Endodermal cell (in vitro differentiated cells): ENCODE results near the gene PIAS2. TPM values are rescaled to one million over a fixed set of nuclear protein-coding genes. Genes with fewer than 3 reads are reported as not detected.
"Not testable (repeated sequence)": the region's sequence is repeated elsewhere in the genome, so short reads cannot be mapped to it uniquely, and the experiment has no call there.

ENCODE experiments used
- DNase-seq: peaks from one replicate; pipeline ENCODE4 v3.0.0-alpha.2; 2017
- H3K27ac ChIP-seq: 2 replicates; pipeline ENCODE4 v1.5.1; 2013; ENCODE audit warnings: mild to moderate bottlenecking, low read depth, low read length, moderate library complexity
- H3K27me3 ChIP-seq: 2 replicates; pipeline ENCODE4 v1.6.1; 2013; ENCODE audit warnings: mild to moderate bottlenecking, low read length, moderate library complexity; ENCODE audit not compliant: insufficient read depth, control insufficient read depth, poor library complexity, severe bottlenecking
- H3K36me3 ChIP-seq: 2 replicates; pipeline ENCODE4 v1.7.0; 2013; ENCODE audit warnings: mild to moderate bottlenecking, low read length, moderate library complexity; ENCODE audit not compliant: control insufficient read depth, insufficient read depth
- H3K4me1 ChIP-seq: one replicate; pipeline ENCODE4 v1.7.0; 2013; ENCODE audit warnings: low read length; ENCODE audit not compliant: control insufficient read depth, insufficient read depth
- H3K4me3 ChIP-seq: 2 replicates; pipeline ENCODE4 v1.5.1; 2013; ENCODE audit warnings: mild to moderate bottlenecking, low read length, moderate library complexity
- H3K9ac ChIP-seq: 2 replicates; pipeline ENCODE4 v1.6.1; 2013; ENCODE audit warnings: mild to moderate bottlenecking, low read length, moderate library complexity; ENCODE audit not compliant: poor library complexity, severe bottlenecking; ENCODE audit errors: extremely low read depth
- H3K9me3 ChIP-seq: 2 replicates; pipeline ENCODE4 v1.6.1; 2013; ENCODE audit warnings: mild to moderate bottlenecking, low read length, moderate library complexity; ENCODE audit not compliant: control insufficient read depth
- H3K27ac Mint-ChIP-seq: 2 replicates; pipeline ENCODE4 v1.8.0; 2020; ENCODE audit warnings: mixed read lengths
- H3K27me3 Mint-ChIP-seq: 2 replicates; pipeline ENCODE4 v1.8.0; 2021; ENCODE audit warnings: mild to moderate bottlenecking, mixed read lengths; ENCODE audit not compliant: insufficient read depth
- H3K36me3 Mint-ChIP-seq: 2 replicates; pipeline ENCODE4 v1.8.0; 2020; ENCODE audit warnings: low read depth, mixed read lengths
- H3K4me1 Mint-ChIP-seq: 2 replicates; pipeline ENCODE4 v1.8.0; 2020; ENCODE audit warnings: mixed read lengths
- H3K4me3 Mint-ChIP-seq: 2 replicates; pipeline ENCODE4 v1.8.0; 2020; ENCODE audit warnings: mild to moderate bottlenecking, moderate library complexity, mixed read lengths
- H3K9me3 Mint-ChIP-seq: 2 replicates; pipeline ENCODE4 v1.8.0; 2020; ENCODE audit warnings: mild to moderate bottlenecking, mixed read lengths
- CTCF ChIP-seq: fragments of 200-600 bp; sonication (generic); conservative IDR thresholded peaks from 2 replicates; pipeline ENCODE4 v1.5.0; 2021; ENCODE audit warnings: antibody characterized with exemption, mild to moderate bottlenecking
- WGBS, 2 experiments: methylation state at CpG; one replicate each; pipeline versions ENCODE4 v1.1.5 to v1.1.7; 2013; ENCODE audit warnings: missing lambda C conversion rate in 2 of 2, mixed read lengths in 1 of 2; ENCODE audit not compliant: insufficient coverage in 1 of 2, insufficient read length in 1 of 2; 5-methylcytosine and 5-hydroxymethylcytosine counted together
- long read RNA-seq, 4 experiments: library from polyadenylated mRNA in 2 of 4; library from RNA in 1 of 4; library from capped mRNA in 1 of 4; stranded (forward) in 3 of 4; unstranded in 1 of 4; transcript quantifications; one replicate each; pipeline ENCODE4 v2.0.0, GENCODE V29; 2020 to 2021; ENCODE audit warnings: inconsistent platforms in 1 of 4
- polyA plus RNA-seq, 2 experiments: library from polyadenylated mRNA; stranded (reverse); fragments of 50-300 nt; gene quantifications; one replicate each; pipeline ENCODE4 v1.2.3, GENCODE V29; 2013
- total RNA-seq, 2 donors: library from RNA; stranded (reverse); fragmentation: NEBNext Ultra II Directional in 1 of 2; extraction: Animal tissue kit (Norgen Biotek cat#: 25700) in 1 of 2; gene quantifications; 2 replicates in 1 of 2; 3 replicates in 1 of 2; pipeline ENCODE4 v1.2.1, GENCODE V29; 2021

The PIAS2 gene, protein sequence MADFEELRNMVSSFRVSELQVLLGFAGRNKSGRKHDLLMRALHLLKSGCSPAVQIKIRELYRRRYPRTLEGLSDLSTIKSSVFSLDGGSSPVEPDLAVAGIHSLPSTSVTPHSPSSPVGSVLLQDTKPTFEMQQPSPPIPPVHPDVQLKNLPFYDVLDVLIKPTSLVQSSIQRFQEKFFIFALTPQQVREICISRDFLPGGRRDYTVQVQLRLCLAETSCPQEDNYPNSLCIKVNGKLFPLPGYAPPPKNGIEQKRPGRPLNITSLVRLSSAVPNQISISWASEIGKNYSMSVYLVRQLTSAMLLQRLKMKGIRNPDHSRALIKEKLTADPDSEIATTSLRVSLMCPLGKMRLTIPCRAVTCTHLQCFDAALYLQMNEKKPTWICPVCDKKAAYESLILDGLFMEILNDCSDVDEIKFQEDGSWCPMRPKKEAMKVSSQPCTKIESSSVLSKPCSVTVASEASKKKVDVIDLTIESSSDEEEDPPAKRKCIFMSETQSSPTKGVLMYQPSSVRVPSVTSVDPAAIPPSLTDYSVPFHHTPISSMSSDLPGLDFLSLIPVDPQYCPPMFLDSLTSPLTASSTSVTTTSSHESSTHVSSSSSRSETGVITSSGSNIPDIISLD
- 10 to 100 TPM; 34.8 to 52.0 TPM for total RNA-seq
- polyA plus RNA-seq (2013, experiment 1 of 2), result 23.4 TPM
- polyA plus RNA-seq (2013, experiment 2 of 2), result 19.3 TPM
- long read RNA-seq, experiment 1, full-length matches to known transcripts, result 4 of 16 reads
- long read RNA-seq, experiment 1, partial matches to known transcripts, result 4 of 16 reads
- long read RNA-seq, experiment 1, other reads (novel, unspliced or antisense), result 8 of 16 reads
- long read RNA-seq, experiment 2, full-length matches to known transcripts, result 61 of 101 reads
- long read RNA-seq, experiment 2, partial matches to known transcripts, result 8 of 101 reads
- long read RNA-seq, experiment 2, other reads (novel, unspliced or antisense), result 32 of 101 reads
- long read RNA-seq, experiment 3, full-length matches to known transcripts, result 42 of 64 reads
- long read RNA-seq, experiment 3, partial matches to known transcripts, result 7 of 64 reads
- long read RNA-seq, experiment 3, other reads (novel, unspliced or antisense), result 15 of 64 reads
- long read RNA-seq, experiment 4, full-length matches to known transcripts, result 12 of 19 reads
- long read RNA-seq, experiment 4, partial matches to known transcripts, result 4 of 19 reads
- long read RNA-seq, experiment 4, other reads (novel, unspliced or antisense), result 3 of 19 reads

- H3K4me1 Mint-ChIP-seq, result peaks cover 47% of the 10 kb centered on the region
These were observed at the start of gene PIAS2, which contains the start of gene KATNAL2 for GRCh38 chr18:46917108-46917802. Gene PIAS2, minus strand, starts transcription at chr18:46917507. Its CDS starts 162 bp downstream, at chr18:46917345. Gene KATNAL2, plus strand, starts transcription at chr18:46917602. Its CDS starts 29,271 bp downstream, at chr18:46946873.

DNA sequence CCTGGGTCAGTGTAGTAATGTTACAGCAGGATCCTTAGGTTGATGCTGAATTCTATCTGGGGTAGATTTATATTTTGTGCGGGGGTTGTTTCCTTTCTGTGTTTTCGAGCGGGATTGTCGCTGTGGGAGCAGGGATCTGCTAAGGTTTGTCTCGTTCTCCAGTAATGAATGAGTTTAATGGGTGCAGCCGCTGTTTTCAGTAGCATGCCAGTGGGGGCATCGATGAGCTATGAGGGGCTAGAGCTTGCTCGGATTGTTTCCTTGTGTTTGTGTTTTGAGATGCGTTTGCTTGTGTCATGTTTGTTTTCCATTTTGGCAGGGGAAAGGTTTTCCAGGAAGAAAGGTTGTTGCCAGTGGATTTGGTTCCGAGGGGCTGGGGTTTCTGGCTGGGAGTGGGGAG, 49.0 kb upstream of the PIAS2 start:
- no CpG with 5 or more reads among the region's 10 CpGs for WGBS, 2 experiments
- not testable (repeated sequence) for DNase-seq, H3K27me3 Mint-ChIP-seq, H3K27me3 ChIP-seq, H3K27ac Mint-ChIP-seq, H3K36me3 ChIP-seq, H3K4me1 Mint-ChIP-seq, H3K9ac ChIP-seq, H3K4me3 Mint-ChIP-seq, H3K9me3 ChIP-seq, H3K36me3 Mint-ChIP-seq, H3K4me1 ChIP-seq, H3K27ac ChIP-seq, H3K9me3 Mint-ChIP-seq, H3K4me3 ChIP-seq

More at GRCh38 chr18:46917108-46917802, at the start of gene PIAS2, which contains the start of gene KATNAL2:
- Histone ChIP-seq H3K9ac (peak within 1 kb of the TSS; percentile 69), H3K4me1 (no peaks in the 10 kb centered on the region), H3K4me3 (peak within 1 kb of the TSS; percentile 94), H3K36me3 (no peaks in the 10 kb centered on the region), H3K9me3 (no peaks in the 10 kb centered on the region), H3K27me3 (no peaks in the 10 kb centered on the region), H3K27ac (peak within 1 kb of the TSS; percentile 70)
- peak; percentile 90 for DNase-seq
- Mint-ChIP-seq H3K36me3 (no peaks in the 10 kb centered on the region), H3K4me3 (peak within 1 kb of the TSS; percentile 82), H3K27ac (peak within 1 kb of the TSS; percentile 90), H3K9me3 (no peaks in the 10 kb centered on the region), H3K27me3 (no peaks in the 10 kb centered on the region)
- 0 to 1% methylated on average over 25 to 107 of the region's 107 CpGs for WGBS, 2 experiments
- no peak for TF ChIP-seq CTCF

GRCh38 chr18:46964579-46965293, 47.4 kb upstream of the PIAS2 start:
- not testable (repeated sequence) for H3K27me3 ChIP-seq

GRCh38 chr18:46963656-46964578, 46.6 kb upstream of the PIAS2 start:
- not testable (repeated sequence) for H3K27ac ChIP-seq, H3K4me1 Mint-ChIP-seq, H3K4me3 ChIP-seq, DNase-seq, H3K4me1 ChIP-seq, H3K36me3 ChIP-seq, H3K9me3 ChIP-seq, H3K27me3 Mint-ChIP-seq, H3K36me3 Mint-ChIP-seq, H3K27ac Mint-ChIP-seq, H3K27me3 ChIP-seq, H3K4me3 Mint-ChIP-seq, H3K9ac ChIP-seq
- 100% methylated on average over 1 of the region's 79 CpGs; no CpG with 5 or more reads in 1 of the 2 experiments for WGBS, 2 experiments
- H3K9me3 Mint-ChIP-seq, result peaks cover 13% of the 10 kb centered on the region

More at GRCh38 chr18:46964579-46965293, 47.4 kb upstream of the PIAS2 start:
- not testable (repeated sequence) for DNase-seq, H3K4me1 Mint-ChIP-seq, H3K36me3 Mint-ChIP-seq, H3K4me3 Mint-ChIP-seq, H3K36me3 ChIP-seq, H3K9ac ChIP-seq, H3K27me3 Mint-ChIP-seq, H3K27ac ChIP-seq, H3K4me3 ChIP-seq, H3K4me1 ChIP-seq, H3K9me3 ChIP-seq, H3K27ac Mint-ChIP-seq
- H3K9me3 Mint-ChIP-seq, result peaks cover 12% of the 10 kb centered on the region
- WGBS, 2 experiments, result 87 to 98% methylated on average over 4 to 6 of the region's 31 CpGs
